ENCODE measurements around the gene ASCL5.

DNA sequence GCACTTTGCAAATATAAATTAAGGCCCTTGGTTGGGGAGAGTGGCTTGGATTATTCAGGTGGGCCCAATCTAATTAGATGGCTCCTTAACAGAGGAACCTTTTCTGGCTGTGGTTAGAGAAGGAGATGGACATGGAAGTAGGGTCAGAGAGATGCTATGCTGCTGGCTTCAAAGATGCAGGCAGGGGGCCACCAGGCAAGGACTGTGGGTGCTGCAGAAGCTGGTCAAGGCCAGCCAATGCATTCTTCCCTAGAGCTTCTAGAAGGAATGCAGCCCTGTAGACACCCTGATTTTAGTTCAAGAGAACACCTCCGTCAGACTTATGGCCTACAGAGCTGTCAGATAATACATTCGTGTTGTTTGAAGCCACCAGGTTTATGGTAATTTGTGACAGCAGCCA, 31.0 kb upstream of the ASCL5 start:
- TF ChIP-seq, protein P1, sequence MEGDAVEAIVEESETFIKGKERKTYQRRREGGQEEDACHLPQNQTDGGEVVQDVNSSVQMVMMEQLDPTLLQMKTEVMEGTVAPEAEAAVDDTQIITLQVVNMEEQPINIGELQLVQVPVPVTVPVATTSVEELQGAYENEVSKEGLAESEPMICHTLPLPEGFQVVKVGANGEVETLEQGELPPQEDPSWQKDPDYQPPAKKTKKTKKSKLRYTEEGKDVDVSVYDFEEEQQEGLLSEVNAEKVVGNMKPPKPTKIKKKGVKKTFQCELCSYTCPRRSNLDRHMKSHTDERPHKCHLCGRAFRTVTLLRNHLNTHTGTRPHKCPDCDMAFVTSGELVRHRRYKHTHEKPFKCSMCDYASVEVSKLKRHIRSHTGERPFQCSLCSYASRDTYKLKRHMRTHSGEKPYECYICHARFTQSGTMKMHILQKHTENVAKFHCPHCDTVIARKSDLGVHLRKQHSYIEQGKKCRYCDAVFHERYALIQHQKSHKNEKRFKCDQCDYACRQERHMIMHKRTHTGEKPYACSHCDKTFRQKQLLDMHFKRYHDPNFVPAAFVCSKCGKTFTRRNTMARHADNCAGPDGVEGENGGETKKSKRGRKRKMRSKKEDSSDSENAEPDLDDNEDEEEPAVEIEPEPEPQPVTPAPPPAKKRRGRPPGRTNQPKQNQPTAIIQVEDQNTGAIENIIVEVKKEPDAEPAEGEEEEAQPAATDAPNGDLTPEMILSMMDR (IDR thresholded peaks at IDR 0.05; ENCODE audit: insufficient read depth, low read length, poor library complexity, severe bottlenecking), result no peak
- TF ChIP-seq EZH2phosphoT487 (conservative IDR thresholded peaks at IDR 0.05; ENCODE audit: low read length), result no peak
